Esophagus muscularis mucosa (tissue), 3 donors: ENCODE results near the gene EFCAB14.

Experiments
- POLR2A ChIP-seq: fragments of 450-650 bp; IDR thresholded peaks from one replicate; pipeline ENCODE4 v1.6.1; 2017; ENCODE audit warnings: antibody characterized with exemption, moderate library complexity, mild to moderate bottlenecking, low read depth
- POLR2AphosphoS5 ChIP-seq, 2 donors: sonication (generic); formaldehyde crosslinking; IDR thresholded peaks; one replicate each; pipeline ENCODE4 v1.6.1; 2017; ENCODE audit warnings: antibody characterized with exemption in 2 of 2
- TF ChIP-seq, protein P1 (sequence below), 3 experiments: fragments of 200-600 bp in 2 of 3; fragments of 450-650 bp in 1 of 3; sonication (generic) in 2 of 3; IDR thresholded peaks; one replicate each; pipeline ENCODE4 v1.5.1; 2017 to 2019; ENCODE audit warnings: antibody characterized with exemption in 3 of 3, mild to moderate bottlenecking in 2 of 3, moderate library complexity in 1 of 3

DNA sequence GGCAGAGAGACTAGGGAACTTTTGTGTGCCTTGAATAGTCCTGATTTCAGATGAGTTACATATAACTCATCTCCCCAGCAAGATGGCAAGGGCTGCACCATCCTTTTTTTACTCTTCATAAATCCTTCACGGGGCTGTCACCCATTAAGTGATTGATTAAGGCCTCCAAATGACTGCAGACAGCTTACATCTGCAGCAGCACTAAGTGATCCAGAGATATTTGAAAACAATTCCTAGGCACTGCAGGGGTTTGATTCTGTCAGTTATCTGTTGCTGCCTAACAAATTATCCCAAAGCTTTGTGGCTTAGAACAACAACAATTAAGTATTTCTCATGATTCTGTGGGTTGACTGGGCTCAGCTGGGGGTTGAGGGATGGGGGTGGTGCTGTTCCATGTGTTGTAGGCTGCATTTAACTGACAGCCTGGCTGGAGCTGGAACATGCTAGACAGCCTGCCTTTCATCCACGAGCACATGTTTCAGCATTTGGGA is 27.9 kb downstream of the EFCAB14 start:
- TF ChIP-seq, protein P1, sequence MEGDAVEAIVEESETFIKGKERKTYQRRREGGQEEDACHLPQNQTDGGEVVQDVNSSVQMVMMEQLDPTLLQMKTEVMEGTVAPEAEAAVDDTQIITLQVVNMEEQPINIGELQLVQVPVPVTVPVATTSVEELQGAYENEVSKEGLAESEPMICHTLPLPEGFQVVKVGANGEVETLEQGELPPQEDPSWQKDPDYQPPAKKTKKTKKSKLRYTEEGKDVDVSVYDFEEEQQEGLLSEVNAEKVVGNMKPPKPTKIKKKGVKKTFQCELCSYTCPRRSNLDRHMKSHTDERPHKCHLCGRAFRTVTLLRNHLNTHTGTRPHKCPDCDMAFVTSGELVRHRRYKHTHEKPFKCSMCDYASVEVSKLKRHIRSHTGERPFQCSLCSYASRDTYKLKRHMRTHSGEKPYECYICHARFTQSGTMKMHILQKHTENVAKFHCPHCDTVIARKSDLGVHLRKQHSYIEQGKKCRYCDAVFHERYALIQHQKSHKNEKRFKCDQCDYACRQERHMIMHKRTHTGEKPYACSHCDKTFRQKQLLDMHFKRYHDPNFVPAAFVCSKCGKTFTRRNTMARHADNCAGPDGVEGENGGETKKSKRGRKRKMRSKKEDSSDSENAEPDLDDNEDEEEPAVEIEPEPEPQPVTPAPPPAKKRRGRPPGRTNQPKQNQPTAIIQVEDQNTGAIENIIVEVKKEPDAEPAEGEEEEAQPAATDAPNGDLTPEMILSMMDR (IDR thresholded peaks at IDR 0.05) = no peak
- TF ChIP-seq POLR2A (no peak), POLR2AphosphoS5 (IDR thresholded peaks at IDR 0.05) (no peak)
